Erythroblast (primary cell): ENCODE measurements around the gene RPH3AL.

Source experiments
- GATA1 ChIP-seq: IDR thresholded peaks from 2 replicates; pipeline ENCODE4 v1.6.1; 2011; ENCODE audit warnings: low read depth, mild to moderate bottlenecking, control low read depth, low read length, moderate library complexity
- POLR2A ChIP-seq: IDR thresholded peaks from 2 replicates; pipeline ENCODE4 v1.6.1; 2011; ENCODE audit warnings: mild to moderate bottlenecking, low read length

DNA sequence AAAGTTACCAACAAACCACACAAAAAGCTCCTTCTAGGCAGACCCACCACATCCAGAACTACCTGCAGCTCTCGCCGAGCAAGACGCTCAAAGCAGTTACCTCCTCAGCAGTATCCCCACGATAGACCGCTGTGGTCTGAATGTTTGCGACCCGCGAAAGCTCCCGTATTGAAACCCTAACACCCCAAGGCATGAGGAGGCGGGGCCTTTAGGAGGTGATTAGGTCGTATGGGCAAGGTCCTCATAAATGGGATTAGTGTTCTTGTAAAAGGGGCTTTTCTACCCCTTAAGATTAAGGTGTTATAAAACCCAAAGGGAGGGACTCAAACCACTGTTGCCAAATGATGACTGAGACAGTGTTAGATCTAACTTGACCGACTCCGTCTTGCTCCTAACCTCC, 19.0 kb upstream of the RPH3AL start:
- TF ChIP-seq GATA1 (no peak), POLR2A (no peak)
